ENCODE data around the gene FAM50A. TPM values are rescaled to one million over a fixed set of nuclear protein-coding genes. Genes with fewer than 3 reads are reported as not detected.

FAM50A gene
- total RNA-seq, 1 experiment from 2014 or later = 82.1 TPM

DNA sequence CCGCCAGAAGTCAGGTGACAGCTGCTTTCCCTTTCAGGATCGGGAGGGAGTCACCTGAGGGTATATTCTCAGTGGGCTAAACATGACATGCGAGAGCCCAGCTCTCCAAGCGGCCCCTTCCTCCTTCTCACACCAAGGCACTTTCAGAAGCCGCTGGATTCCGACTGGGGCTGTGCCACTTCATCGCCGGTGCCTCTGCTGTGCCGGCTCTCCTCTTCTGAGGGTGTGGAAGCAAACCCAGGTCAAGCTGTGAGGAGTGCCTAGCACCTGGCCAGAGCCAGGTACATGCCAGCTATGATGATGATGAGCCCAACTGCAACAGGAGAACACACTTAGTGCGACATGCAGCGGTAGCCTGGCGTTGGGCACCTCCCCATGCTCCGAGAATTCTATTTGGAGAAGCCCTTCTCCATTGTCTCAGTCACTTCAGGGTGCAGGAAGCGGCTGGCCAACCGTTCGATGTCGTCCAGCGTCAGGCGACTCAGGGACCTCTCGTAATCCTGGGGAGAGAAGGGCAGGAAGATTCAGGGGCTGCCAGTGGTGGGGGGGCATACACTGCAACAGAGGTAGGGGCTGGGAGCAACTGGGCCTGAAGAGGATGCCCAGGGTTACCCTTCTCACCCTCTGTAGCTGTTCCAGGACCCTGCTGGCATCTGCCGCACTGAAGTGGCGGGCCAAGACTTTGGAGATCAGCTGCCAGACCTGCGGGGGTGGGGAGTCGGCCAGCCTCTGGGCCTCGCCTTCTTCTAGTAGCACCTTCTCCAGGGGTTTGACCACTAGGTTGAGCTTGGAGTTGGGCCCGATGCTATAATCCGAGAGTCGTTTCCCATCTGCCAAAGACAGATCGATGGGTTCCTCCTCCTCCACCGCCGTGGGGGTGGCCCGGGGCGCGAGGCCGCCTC, 41.5 kb downstream of the FAM50A start:
- intact Hi-C loops (cut with micrococcal nuclease; ENCODE audit: unreplicated experiment) = loop anchor here (2.0 to 5.0 kb wide), 3 partner anchors 27 to 113 kb away; partner anchors contain the start of genes PLXNA3 and RPL10
- TF ChIP-seq CTCF (conservative IDR thresholded peaks at IDR 0.05) = no peak
- TF ChIP-seq EZH2 (IDR thresholded peaks at IDR 0.05; ENCODE audit: low read depth) = no peak
- Histone ChIP-seq H4K20me1 (ENCODE audit: insufficient read depth) (no peaks in the 10 kb centered on the region), H2AFZ (peak overlapping the region; percentile 69; the same call in 1 of the 2 replicates), H3K27ac (peak overlapping the region; percentile 9; the same call in 1 of the 2 replicates), H3K9me3 (ENCODE audit: insufficient read depth, low read depth) (no peaks in the 10 kb centered on the region), H3K4me2 (peak overlapping the region; percentile 88), H3K27me3 (ENCODE audit: insufficient read depth, low read depth) (no peaks in the 10 kb centered on the region), H3K79me2 (ENCODE audit: low read depth) (peaks cover 14% of the 10 kb centered on the region), H3K36me3 (ENCODE audit: low read depth) (no peaks in the 10 kb centered on the region), H3F3A (ENCODE audit: insufficient read depth, low read depth) (peaks cover 6% of the 10 kb centered on the region; the same call in 1 of the 2 replicates), H3K4me1 (replicated peaks; ENCODE audit: insufficient read depth) (peaks cover 26% of the 10 kb centered on the region), H3K9me2 (ENCODE audit: insufficient read depth) (no peaks in the 10 kb centered on the region), H3K4me3 (peak overlapping the region; percentile 69; the same call in 1 of the 2 replicates)
- ChIA-PET CTCF (interaction anchor here (0.5 to 1.5 kb wide), 2 partner anchors 112 to 172 kb away, joined by 5 to 6 read pairs; no protein-coding TSS in a partner anchor), POLR2A (ENCODE audit: unreplicated experiment) (interaction anchor here (0.6 kb wide), 2 partner anchors 28 to 116 kb away, joined by 6 to 9 read pairs; no protein-coding TSS in a partner anchor)
- no TSS peak for BruUV-seq (replicated peaks)
- DNase-seq = peak in 1 of 2 experiments; percentile 14

- peaks cover 26% of the 10 kb centered on the region for H3K4me1 ChIP-seq (replicated peaks; ENCODE audit: insufficient read depth)
- no peaks in the 10 kb centered on the region for H3K36me3 ChIP-seq (ENCODE audit: low read depth)
- TF ChIP-seq EZH2 (IDR thresholded peaks at IDR 0.05; ENCODE audit: low read depth) = no peak
- no peak for TF ChIP-seq CTCF (conservative IDR thresholded peaks at IDR 0.05)
- CTCF ChIA-PET = interaction anchor here (0.6 kb wide), 1 partner anchor 21 kb away, joined by 4 read pairs; no protein-coding TSS in a partner anchor
- peak overlapping the region; percentile 69 for H3K4me3 ChIP-seq
- no TSS peak for BruUV-seq (replicated peaks)
- H3K9me3 ChIP-seq (ENCODE audit: insufficient read depth, low read depth) = no peaks in the 10 kb centered on the region
- H2AFZ ChIP-seq = peak overlapping the region; percentile 69; the same call in 1 of the 2 replicates
- H4K20me1 ChIP-seq (ENCODE audit: insufficient read depth) = no peaks in the 10 kb centered on the region
- peaks cover 9% of the 10 kb centered on the region; the same call in 1 of the 2 replicates for H3F3A ChIP-seq (ENCODE audit: insufficient read depth, low read depth)
- POLR2A ChIA-PET (ENCODE audit: unreplicated experiment) = interaction anchor here (0.6 kb wide), 1 partner anchor 117 kb away, joined by 6 read pairs; no protein-coding TSS in a partner anchor
- peak in 1 of 2 experiments; percentile 51 for DNase-seq
- H3K4me2 ChIP-seq = peak overlapping the region; percentile 88
- H3K79me2 ChIP-seq (ENCODE audit: low read depth) = peaks cover 14% of the 10 kb centered on the region
- intact Hi-C loops (cut with micrococcal nuclease; ENCODE audit: unreplicated experiment) = loop anchor here (5.0 kb wide), 1 partner anchor 89 kb away; the partner anchor contains the start of gene RPL10
- no peaks in the 10 kb centered on the region for H3K27me3 ChIP-seq (ENCODE audit: insufficient read depth, low read depth)
- peak overlapping the region; percentile 9; the same call in 1 of the 2 replicates for H3K27ac ChIP-seq
- no peaks in the 10 kb centered on the region for H3K9me2 ChIP-seq (ENCODE audit: insufficient read depth)
These were observed 42.1 kb downstream of the FAM50A start for GRCh38 chrX:154486052-154486395.
